Measurements from ENCODE around the gene SNRNP200.

Gene SNRNP200

DNA sequence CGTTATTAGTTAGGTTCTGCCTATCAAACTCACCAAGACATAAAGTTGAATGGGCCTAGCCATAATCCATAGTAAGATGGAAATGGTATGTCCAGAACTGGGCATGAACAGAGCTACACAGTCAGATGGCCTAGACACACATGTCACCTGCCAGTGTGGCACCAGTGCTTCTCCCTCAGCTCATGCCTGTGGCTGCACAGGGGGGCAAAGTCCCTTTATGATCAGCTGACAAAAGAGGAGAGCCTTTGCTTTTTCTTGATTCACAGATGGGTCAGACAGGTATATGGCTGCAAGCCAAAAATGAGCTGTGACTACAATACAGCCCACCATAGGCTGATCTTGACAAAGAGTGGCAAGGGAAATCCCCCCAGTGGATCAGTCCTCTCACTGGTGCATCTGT is 68.5 kb downstream of the SNRNP200 start:
- no peak for DNase-seq (ENCODE audit: low spot score)
- in situ Hi-C loops (cut with MboI; ENCODE audit: low sequenced_read_pairs, unreplicated experiment) = no loop called here
- TF ChIP-seq, protein P1, sequence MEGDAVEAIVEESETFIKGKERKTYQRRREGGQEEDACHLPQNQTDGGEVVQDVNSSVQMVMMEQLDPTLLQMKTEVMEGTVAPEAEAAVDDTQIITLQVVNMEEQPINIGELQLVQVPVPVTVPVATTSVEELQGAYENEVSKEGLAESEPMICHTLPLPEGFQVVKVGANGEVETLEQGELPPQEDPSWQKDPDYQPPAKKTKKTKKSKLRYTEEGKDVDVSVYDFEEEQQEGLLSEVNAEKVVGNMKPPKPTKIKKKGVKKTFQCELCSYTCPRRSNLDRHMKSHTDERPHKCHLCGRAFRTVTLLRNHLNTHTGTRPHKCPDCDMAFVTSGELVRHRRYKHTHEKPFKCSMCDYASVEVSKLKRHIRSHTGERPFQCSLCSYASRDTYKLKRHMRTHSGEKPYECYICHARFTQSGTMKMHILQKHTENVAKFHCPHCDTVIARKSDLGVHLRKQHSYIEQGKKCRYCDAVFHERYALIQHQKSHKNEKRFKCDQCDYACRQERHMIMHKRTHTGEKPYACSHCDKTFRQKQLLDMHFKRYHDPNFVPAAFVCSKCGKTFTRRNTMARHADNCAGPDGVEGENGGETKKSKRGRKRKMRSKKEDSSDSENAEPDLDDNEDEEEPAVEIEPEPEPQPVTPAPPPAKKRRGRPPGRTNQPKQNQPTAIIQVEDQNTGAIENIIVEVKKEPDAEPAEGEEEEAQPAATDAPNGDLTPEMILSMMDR (IDR thresholded peaks at IDR 0.05; ENCODE audit: borderline replicate concordance, control extremely low read depth, extremely low read depth, insufficient read depth, missing control alignments) = no peak

DNA sequence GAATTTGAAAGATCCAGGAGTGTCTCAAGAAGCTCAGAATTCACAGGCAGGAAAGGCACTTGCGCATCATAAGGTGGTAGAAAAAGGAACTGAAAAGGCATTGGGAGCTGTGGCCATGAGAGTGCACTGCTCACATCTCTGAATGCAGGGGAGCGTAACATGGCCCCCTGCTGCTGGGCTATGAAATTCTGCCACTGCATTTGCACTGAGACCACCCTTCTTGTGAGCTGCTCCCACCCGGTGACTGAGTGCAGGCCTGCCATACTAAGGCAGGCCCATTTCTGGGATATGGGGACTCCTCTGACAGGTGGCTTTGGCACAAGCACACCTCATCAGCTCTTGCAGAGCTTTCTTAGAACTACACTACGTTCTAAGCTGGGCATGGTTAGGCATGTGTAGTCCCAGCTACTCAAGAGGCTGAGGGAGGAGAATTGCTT is 71.4 kb downstream of the SNRNP200 start:
- in situ Hi-C loops (cut with MboI; ENCODE audit: low sequenced_read_pairs, unreplicated experiment) = no loop called here
- peak; percentile 62 for DNase-seq (ENCODE audit: low spot score)
- TF ChIP-seq, protein P1 (IDR thresholded peaks at IDR 0.05; ENCODE audit: borderline replicate concordance, control extremely low read depth, extremely low read depth, insufficient read depth, missing control alignments) = peak; percentile 41

DNA sequence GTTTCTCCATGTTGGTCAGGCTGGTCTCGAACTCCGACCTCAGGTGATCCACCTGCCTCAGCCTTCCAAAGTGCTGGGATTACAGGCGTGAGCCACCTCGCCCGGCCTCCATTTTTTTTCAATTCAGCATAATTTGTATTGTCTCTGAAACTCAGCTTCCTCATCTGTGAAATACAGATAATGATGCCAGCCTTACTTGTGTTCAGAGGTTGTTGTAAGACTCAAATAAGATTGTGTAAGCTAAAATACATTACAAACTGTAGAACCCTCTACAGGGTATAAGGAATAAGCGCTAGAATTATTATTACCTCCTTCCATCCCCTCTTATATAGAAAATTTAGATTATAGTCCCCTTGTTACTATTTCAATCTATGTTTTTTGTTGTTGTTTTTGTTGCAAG is 71.9 kb downstream of the SNRNP200 start:
- no peak for DNase-seq (ENCODE audit: low spot score)
- TF ChIP-seq, protein P1 (IDR thresholded peaks at IDR 0.05; ENCODE audit: borderline replicate concordance, control extremely low read depth, extremely low read depth, insufficient read depth, missing control alignments) = no peak
- in situ Hi-C loops (cut with MboI; ENCODE audit: low sequenced_read_pairs, unreplicated experiment) = no loop called here

DNA sequence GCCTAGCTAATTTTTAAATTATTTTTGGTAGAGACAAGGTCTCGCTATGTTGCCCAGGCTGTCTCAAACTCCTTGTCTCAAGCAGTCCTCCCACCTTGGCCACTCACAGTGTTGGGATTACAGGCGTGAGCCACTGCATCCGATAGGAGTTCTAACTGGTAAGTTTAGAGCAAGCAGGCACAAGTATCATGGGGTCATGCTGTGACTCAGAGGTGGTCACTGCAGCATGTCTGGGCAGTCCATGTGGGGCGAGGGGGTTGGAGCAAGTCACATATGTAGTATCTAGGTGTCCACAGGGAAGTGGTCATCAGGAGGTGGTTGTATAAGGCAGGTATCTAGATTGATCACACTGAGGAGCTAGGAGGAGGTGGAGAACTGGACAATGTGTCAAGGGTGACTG is 74.0 kb downstream of the SNRNP200 start:
- in situ Hi-C loops (cut with MboI; ENCODE audit: low sequenced_read_pairs, unreplicated experiment) = no loop called here
- DNase-seq (ENCODE audit: low spot score) = no peak
- TF ChIP-seq, protein P1 (IDR thresholded peaks at IDR 0.05; ENCODE audit: borderline replicate concordance, control extremely low read depth, extremely low read depth, insufficient read depth, missing control alignments) = no peak

DNA sequence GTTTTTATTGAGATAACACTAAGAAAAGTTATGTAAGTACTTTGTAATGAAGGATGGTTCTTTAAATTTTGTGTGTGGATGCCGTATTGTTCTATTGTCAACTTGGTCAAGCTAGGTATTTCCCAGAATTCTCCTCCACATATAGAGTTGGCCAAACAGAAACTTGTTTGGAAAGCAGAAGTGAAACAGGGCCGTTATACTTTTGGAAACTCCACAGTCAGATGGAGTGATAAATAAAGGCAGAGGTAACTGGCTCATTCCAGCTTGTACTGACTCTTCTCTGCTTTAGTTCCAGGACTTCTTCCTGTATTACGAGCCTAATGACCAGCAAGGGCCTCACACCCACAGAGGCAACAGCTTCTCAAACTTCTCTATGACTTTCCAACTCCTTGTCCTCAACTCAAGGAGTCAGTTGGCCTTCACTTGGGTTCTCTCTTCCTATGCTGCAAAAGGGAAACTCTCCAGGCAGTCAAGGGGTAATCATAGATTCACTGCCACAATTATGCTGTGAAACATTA is 80.3 kb downstream of the SNRNP200 start:
- TF ChIP-seq, protein P1 (IDR thresholded peaks at IDR 0.05; ENCODE audit: borderline replicate concordance, control extremely low read depth, extremely low read depth, insufficient read depth, missing control alignments) = no peak
- in situ Hi-C loops (cut with MboI; ENCODE audit: low sequenced_read_pairs, unreplicated experiment) = no loop called here
- DNase-seq (ENCODE audit: low spot score) = peak; percentile 59
